GM12878 (cell line): Measurements from ENCODE around the gene FANCI. TPM values are rescaled to one million over a fixed set of nuclear protein-coding genes. Genes with fewer than 3 reads are reported as not detected.

Experiments used
- CHD1 ChIP-seq: IDR thresholded peaks from 2 replicates; pipeline ENCODE4 v1.6.1; 2012; ENCODE audit warnings: low read depth, low read length, improper control_type of control experiment
- CREB1 ChIP-seq: IDR thresholded peaks from 2 replicates; pipeline ENCODE4 v1.6.1; 2012; ENCODE audit warnings: low read depth, mild to moderate bottlenecking, inconsistent platforms
- CREM ChIP-seq: IDR thresholded peaks from 2 replicates; pipeline ENCODE4 v1.6.1; 2014; ENCODE audit warnings: antibody characterized with exemption, low read depth
- FOS ChIP-seq: IDR thresholded peaks from 3 replicates; pipeline ENCODE4 v1.6.1; 2011; ENCODE audit warnings: borderline replicate concordance; ENCODE audit not compliant: insufficient read length; ENCODE audit errors: extremely low read depth
- HCFC1 ChIP-seq: fragments of 150-350 bp; IDR thresholded peaks from 2 replicates; pipeline ENCODE4 v1.6.1; 2014; ENCODE audit warnings: low read length
- HDAC6 ChIP-seq: fragments of 200-600 bp; sonication (generic); IDR thresholded peaks from one replicate; pipeline ENCODE4 v1.8.0; 2017; ENCODE audit warnings: antibody characterized with exemption; ENCODE audit not compliant: unreplicated experiment
- IKZF1 ChIP-seq: fragments of 450-650 bp; conservative IDR thresholded peaks from 2 replicates; pipeline ENCODE4 v1.6.1; 2017; ENCODE audit warnings: antibody characterized with exemption, mild to moderate bottlenecking
- MXI1 ChIP-seq: fragments of 150-350 bp; IDR thresholded peaks from 2 replicates; pipeline ENCODE4 v1.6.1; 2011; ENCODE audit warnings: low read depth, mild to moderate bottlenecking, inconsistent platforms, low read length, improper control_type of control experiment
- NFIC ChIP-seq: IDR thresholded peaks from 2 replicates; pipeline ENCODE4 v1.6.1; 2012; ENCODE audit warnings: low read depth, mild to moderate bottlenecking, inconsistent platforms, low read length, moderate library complexity
- NFXL1 ChIP-seq: fragments of 450-650 bp; IDR thresholded peaks from 2 replicates; pipeline ENCODE4 v1.6.1; 2017; ENCODE audit warnings: antibody characterized with exemption, mild to moderate bottlenecking, borderline replicate concordance
- NKRF ChIP-seq: fragments of 450-650 bp; conservative IDR thresholded peaks from 2 replicates; pipeline ENCODE4 v1.6.1; 2017; ENCODE audit warnings: mild to moderate bottlenecking, moderate library complexity
- PBX3 ChIP-seq: IDR thresholded peaks from 2 replicates; pipeline ENCODE4 v1.6.1; 2011; ENCODE audit warnings: mild to moderate bottlenecking, low read depth, low read length, moderate library complexity; ENCODE audit not compliant: insufficient replicate concordance
- POLR2AphosphoS5 ChIP-seq: IDR thresholded peaks from 2 replicates; pipeline ENCODE4 v1.6.1; 2011; ENCODE audit warnings: mild to moderate bottlenecking, low read length, inconsistent platforms
- POU2F2 ChIP-seq: IDR thresholded peaks from 3 replicates; pipeline ENCODE4 v1.6.1; 2011; ENCODE audit warnings: low read depth, mild to moderate bottlenecking, low read length, borderline replicate concordance
- SKIL ChIP-seq: fragments of 450-650 bp; IDR thresholded peaks from 2 replicates; pipeline ENCODE4 v1.6.1; 2017; ENCODE audit warnings: mild to moderate bottlenecking, low read depth, inconsistent platforms; ENCODE audit not compliant: poor library complexity, severe bottlenecking
- TAF1 ChIP-seq: IDR thresholded peaks from 2 replicates; pipeline ENCODE4 v1.6.1; 2011; ENCODE audit warnings: mild to moderate bottlenecking, low read depth, low read length, borderline replicate concordance
- USF2 ChIP-seq: IDR thresholded peaks from 2 replicates; pipeline ENCODE4 v1.6.1; 2011; ENCODE audit warnings: low read depth, low read length, improper control_type of control experiment, borderline replicate concordance
- ZBED1 ChIP-seq: IDR thresholded peaks from 2 replicates; pipeline ENCODE4 v1.6.1; 2016; ENCODE audit warnings: borderline replicate concordance
- ZNF592 ChIP-seq: fragments of 450-650 bp; IDR thresholded peaks from 2 replicates; pipeline ENCODE4 v1.6.1; 2017; ENCODE audit warnings: mild to moderate bottlenecking, moderate library complexity
- polyA plus RNA-seq, 11 experiments: library from polyadenylated mRNA; depleted of rRNA in 4 of 11; unstranded in 6 of 11; stranded (reverse) in 5 of 11; fragments of >200 nt; fragmentation: Nextera tagmentation in 4 of 11; fragmentation: Illumina TruSeq in 1 of 11; extraction: Ambion mirVana in 4 of 11; extraction: Trizol in 1 of 11; gene quantifications; 1 replicate in 1 of 11; 2 replicates in 10 of 11; pipeline versions ENCODE4 v1.2.1 to v1.2.3, GENCODE V29; 2011 to 2016; ENCODE audit warnings: inconsistent platforms in 2 of 11, missing spikeins in 2 of 11, low read depth in 1 of 11
- total RNA-seq, 4 experiments: library from RNA; depleted of rRNA in 3 of 4; stranded (reverse); fragments of >200 nt in 3 of 4; fragmentation: Illumina TruSeq in 1 of 4; extraction: Trizol in 1 of 4; gene quantifications; 2 replicates each; pipeline versions ENCODE4 v1.2.1 to v1.2.3, GENCODE V29; 2013 to 2021

FANCI gene
- total and polyA plus RNA-seq, 10 of the 15 experiments (the other 5 are each of a cell fraction or from before 2014, with no cell fraction given), result 38.1 to 129 (median 82.4) TPM

- 0 out of 2 replicates have a peak, but pooled peaks have one; percentile 18 for TF ChIP-seq ZNF592
- peak; percentile 97 for TF ChIP-seq SKIL
- TF ChIP-seq USF2, result no peak
- TF ChIP-seq CREB1, result peak; percentile 79
- peak; percentile 100 for TF ChIP-seq CHD1
- TF ChIP-seq PBX3, result no peak
- TF ChIP-seq CREM, result peak; percentile 78
- peak; percentile 93 for TF ChIP-seq IKZF1
- TF ChIP-seq POU2F2, result peak; percentile 85; the same call in 2 of the 3 replicates
- peak; percentile 89 for TF ChIP-seq HDAC6
- peak; percentile 93 for TF ChIP-seq POLR2AphosphoS5
- TF ChIP-seq FOS, result no peak
- TF ChIP-seq NFIC, result peak; percentile 88
- TF ChIP-seq MXI1, result peak; percentile 60; the same call in 1 of the 2 replicates
- TF ChIP-seq NFXL1, result no peak
- TF ChIP-seq TAF1, result peak; percentile 91; the same call in 1 of the 2 replicates
- peak; percentile 75; the same call in 1 of the 2 replicates for TF ChIP-seq ZBED1
- TF ChIP-seq NKRF, result peak; percentile 66
- TF ChIP-seq HCFC1, result peak; percentile 55; the same call in 1 of the 2 replicates
These were observed 90.9 kb downstream of the FANCI start, which contains the start of gene POLG (continued) for GRCh38 chr15:89334510-89335297.
